GM19395 (cell line): ENCODE results near the gene P2RY14.

ENCODE experiments used
- ATAC-seq: cut with Tn5 transposase; IDR thresholded peaks from one replicate; pipeline ENCODE4 v1.9.1; 2021; ENCODE audit warnings: mild to moderate bottlenecking, moderate library complexity; ENCODE audit not compliant: unreplicated experiment

P2RY14 gene

DNA sequence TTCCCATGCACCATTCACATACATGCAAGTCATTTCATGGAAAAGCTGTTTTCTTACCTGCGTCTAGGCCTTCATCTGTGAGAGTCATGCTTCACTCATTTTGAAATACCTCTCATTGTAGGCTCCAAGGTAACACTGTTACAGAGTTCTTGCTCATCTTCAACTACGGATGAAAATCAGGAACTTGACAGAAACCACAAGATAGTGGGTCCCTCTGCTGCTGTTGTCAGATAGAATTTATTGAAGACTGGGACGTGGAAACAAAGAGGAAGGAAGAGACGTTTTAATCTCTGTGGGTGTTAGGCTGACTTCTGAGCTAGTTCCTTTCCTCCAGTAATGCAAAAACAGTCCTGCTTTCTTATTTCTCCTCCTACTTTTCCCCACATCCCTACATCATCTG lies at the start of gene P2RY14:
Gene P2RY14, minus strand, starts transcription at position 313 of the 400 bp plus-strand sequence. CDS start 64,226 bp downstream, outside the sequence.
- ATAC-seq: no peak

DNA sequence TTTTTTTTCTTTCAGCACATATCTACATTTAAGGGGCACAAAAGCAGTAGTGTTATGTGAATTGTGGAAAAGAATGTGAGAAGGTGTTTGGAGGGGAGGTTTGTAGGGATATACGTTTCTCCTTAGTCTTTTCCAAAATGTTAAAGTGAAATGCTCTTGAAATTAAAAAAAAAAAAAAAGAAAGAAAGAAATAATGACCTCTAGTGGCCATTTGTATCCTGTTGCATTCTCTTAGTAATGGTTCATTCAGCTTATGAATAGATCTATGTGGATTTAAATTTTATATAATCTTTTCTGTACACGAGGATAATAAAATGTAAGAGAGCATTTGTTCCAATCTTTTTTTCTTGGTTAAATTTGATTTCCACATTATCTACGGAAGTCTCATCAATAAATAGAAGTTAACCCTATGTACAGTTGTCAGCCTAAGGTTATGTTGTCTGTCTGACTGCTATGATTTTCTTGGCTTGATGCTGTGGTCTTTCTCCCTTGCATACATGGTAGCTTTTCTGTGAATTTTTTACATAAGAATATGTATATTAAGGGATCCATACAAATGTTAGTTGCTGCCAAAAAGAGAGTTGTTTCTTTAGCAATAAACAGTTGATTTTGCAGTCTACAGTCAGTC lies 49.3 kb upstream of the P2RY14 start:
- no peak for ATAC-seq

DNA sequence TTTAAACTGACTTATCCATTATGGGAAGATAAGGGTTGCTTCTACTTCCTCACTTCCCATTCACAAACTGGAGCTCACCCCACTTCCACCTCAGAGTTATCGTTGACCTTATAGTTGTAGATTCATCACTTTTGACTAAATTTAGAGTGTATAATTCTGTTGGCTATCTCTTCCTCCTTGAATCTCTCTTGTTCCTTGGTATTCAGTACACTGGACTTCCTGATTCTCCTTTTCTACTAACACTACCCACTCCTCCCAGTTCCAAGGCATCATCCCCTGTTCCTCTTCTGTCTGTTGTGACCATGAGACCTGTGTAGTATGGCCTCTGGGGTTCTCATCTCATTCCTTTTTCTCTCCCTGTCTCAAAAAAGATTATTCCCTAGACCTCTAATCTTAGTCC lies 44.2 kb upstream of the P2RY14 start:
- ATAC-seq: no peak

DNA sequence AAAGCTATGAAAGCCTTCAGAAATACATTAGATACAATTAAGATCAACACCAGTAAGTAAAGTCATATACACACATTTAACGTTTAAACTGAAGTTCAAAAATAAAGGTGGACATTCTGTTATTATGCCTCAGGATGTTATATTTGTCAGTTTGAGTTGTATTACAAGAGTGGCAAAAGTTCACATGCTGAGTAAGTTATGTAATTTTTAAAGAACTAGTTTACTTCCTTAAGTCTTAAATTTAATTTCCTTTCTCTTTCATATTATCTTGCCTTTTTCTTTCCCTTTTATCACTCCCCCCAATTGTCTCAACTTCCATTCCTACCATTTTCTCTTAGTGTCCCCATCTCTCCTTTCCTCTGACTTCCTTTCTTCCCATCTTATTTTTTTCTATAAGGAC lies 43.2 kb upstream of the P2RY14 start:
- no peak for ATAC-seq

DNA sequence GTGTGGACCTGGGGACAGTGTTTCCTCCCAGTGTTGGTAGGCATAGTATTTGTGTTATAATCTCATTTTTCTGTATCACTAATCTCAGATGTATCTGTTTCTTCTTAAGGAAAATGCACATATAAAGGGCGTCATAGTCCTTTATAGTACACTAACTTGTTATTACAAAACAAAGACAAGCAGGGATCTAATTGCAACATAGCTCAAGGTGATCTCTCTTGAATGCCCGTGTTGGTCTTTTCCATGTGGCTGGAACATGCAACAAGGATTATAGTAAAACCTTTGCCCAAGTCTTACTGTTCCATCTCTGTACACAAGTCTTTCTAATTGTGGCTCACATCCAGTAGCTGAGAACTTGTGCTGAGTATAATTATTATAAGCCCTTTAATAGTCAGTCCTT lies 41.8 kb upstream of the P2RY14 start:
- no peak for ATAC-seq

DNA sequence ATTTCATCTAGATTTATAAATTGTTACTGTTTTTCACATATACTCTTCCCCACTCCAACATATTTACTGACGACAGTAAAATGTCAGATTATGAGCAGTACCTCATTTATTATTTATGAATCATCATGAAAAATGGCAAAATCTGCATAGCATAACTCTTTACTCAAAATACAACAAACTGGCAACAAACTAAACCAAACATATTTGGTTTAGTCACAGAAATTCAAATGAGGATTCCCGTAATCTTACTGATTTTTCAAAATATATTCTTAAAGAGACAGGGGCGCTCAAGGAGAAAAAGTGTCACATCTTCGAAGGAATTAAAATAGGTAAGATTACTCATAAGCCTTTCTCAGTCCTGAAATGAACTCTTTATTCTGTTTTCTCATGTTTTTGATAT lies 41.3 kb upstream of the P2RY14 start:
- ATAC-seq: no peak

DNA sequence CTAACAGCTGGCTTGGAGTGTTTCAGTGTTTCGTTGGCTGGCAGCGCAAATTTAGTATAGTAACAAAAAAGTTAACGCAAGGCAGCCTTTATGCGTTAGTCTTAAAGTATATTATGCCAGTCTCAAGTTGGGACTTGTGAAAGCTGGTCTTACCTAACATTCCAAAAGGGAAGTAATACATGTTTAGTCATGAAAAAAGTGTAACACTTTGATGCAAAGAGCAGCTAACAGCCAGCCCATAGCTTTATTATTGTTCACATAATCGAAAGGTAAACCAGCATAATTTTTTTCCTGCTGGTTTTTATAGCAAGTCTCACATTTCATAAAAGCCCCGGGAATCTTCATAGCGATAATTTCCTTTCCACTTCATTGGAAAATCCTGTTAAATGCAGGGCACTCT lies 40.6 kb upstream of the P2RY14 start:
- ATAC-seq: no peak

DNA sequence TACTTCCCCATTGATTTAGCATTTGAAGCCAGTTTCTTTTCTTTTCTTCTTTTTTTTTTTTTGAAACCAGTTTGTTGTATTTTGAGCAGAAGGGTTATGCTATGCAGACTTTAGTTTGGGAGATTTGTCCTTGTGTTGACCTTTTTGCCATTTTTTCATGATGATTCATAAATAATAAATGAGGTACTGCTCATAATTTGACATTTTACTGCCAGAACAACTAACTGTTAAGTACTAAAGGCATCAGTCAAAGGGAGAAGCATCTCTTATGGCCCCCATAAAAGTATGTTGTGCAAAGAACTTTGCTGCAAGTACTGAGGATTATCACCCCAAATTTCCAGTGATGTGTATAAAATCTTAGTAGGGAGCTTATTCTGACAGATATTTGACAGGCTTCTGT lies 40.0 kb upstream of the P2RY14 start:
- ATAC-seq: no peak

DNA sequence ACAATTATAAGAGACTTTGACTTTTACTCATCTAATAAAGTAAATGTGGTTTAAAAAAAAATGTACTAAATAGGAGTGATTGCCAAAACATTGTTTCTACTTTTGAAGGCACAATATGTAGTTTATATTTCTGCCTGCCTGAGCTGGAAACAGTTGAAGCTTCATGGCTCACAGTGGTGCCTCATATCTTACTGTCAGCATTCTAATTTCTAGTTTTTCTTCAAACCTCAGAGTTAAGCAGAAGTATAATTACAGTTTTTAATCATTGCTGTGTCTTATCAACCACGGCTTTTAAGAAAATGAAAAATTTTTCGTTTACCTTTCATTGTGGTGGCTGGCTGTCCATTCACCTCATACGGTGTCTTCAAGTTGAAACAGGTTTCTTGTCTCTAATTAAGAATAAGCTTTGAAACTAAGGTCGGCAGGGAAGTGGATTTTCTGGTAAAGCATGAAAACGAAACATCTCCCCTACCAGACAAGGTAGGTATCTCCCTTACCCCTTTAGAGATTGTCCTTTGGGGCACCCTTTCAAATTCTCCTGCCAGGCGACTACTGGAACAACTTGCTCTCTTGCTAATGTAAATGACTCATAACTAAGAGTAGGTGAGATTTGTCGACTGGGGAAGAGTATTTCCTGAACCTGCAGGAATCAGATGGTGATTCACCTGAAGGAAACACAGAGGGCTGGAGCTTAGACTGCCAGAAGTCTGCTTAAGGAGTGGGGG lies 38.1 kb upstream of the P2RY14 start, which contains the start of gene GPR87:
Gene GPR87, minus strand, starts transcription at position 554 of the 725 bp plus-strand sequence. CDS start 16,720 bp downstream, outside the sequence.
- ATAC-seq: no peak

DNA sequence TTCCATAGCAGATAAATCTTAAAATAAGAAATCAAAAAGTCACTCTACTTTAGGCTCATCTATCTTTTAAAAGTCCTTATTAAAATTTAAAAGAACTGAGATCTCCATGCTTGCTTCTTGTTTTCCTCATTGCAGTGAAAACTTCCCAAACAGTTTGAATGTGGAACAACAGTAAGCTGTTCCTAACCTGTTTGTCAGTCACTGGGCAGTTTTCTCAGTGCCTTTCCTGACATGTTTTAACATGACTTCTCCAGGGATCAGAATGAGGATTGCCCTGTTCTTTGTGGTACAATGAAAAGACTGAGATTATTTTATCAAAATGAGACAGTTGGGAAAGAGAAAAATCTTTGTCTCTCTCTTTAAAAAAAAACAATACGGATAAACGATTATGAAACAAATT lies 37.5 kb upstream of the P2RY14 start:
- ATAC-seq: no peak

DNA sequence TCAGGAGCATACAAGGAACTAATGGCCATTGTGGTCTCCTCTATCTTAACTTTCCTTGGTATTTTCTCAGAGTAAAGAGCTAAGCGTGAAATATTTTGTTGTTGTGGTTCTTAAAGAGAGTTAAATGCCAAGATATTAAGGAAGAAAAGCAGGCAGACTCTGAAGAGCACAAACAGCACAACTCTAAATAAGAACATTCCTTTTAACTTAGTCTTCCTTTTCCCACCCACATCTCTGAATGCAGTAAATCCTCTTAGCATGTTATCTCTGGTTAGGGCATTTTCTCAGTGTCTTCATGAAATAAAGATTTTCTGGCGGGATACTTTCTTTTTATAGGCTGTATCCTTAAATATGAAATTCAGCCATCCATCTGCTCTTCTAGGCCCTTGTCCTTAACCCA lies 36.8 kb upstream of the P2RY14 start:
- no peak for ATAC-seq

DNA sequence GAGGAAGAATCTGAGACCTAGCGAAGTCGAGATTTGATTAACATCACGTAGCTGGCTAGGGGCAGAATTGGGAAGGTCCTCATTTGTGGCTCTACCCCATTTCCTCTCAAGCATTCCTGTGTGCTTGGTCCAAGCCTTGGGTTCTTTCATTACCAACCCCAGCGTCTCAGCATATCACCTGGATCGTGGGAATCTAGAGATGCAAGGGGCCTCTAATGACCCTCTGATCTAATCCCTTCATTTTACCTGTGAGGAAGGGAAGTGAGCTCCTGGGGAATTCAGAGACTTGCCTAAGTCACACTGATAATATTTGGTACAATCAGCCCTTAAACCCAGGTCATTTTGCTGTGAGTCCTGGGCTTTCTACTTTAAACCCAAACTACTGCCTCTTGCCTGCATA lies 36.3 kb upstream of the P2RY14 start:
- ATAC-seq: no peak

DNA sequence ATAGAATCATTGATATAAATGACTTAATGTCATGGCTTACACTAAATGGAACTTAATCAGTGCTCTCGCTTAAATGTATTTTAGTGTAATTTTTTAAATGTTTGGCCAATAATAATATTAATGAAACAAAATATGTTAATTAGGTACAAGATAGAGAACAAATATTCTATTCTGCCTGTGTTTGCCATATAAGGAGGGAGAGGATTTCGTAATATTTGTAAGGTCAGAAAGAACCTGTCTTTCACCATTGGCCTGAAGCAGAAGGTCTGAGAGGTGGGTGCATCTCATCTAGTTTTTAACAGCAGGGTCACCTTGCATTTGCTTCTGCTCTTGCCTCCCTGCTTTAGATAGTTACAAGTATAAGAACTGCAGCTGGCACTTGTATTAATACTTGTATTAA lies 35.8 kb upstream of the P2RY14 start:
- no peak for ATAC-seq

DNA sequence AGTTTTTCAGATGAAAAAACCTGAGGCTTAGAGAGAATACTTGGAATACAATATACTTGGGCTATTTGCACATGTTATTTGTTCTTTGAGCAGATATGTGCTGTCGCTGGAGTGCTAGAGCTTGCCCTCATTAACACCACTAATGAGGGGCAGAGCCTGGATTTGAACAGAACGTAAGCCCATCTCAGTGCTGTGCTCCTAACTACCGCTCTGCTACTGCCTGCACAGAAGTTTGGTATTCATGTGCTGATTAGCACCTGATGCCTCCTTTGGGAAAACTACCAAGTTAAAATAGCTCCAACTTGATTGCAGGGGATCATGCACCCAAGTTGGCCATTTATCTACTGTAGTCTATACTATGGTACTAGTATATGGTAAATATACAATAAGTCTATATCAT lies 34.6 kb upstream of the P2RY14 start:
- no peak for ATAC-seq

DNA sequence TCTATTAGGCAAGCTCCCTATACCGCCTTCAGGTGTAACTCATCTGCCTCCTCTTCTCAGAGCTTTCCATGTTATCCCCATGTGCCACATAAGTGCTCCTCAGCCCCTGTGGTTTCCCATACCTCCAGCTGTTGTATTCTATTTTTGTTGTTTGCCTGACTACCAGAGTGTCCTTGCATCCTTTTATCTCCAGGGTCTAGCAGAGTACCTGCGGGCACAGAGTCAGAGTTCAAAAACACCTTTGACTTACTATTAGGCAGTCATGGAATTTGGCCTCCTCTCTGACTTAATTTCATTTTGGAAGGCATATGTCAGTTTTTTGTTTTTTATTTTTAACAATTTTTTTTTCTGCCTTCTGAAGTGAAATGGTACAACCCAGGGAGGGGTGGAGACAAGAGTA lies 31.2 kb upstream of the P2RY14 start:
- no peak for ATAC-seq

DNA sequence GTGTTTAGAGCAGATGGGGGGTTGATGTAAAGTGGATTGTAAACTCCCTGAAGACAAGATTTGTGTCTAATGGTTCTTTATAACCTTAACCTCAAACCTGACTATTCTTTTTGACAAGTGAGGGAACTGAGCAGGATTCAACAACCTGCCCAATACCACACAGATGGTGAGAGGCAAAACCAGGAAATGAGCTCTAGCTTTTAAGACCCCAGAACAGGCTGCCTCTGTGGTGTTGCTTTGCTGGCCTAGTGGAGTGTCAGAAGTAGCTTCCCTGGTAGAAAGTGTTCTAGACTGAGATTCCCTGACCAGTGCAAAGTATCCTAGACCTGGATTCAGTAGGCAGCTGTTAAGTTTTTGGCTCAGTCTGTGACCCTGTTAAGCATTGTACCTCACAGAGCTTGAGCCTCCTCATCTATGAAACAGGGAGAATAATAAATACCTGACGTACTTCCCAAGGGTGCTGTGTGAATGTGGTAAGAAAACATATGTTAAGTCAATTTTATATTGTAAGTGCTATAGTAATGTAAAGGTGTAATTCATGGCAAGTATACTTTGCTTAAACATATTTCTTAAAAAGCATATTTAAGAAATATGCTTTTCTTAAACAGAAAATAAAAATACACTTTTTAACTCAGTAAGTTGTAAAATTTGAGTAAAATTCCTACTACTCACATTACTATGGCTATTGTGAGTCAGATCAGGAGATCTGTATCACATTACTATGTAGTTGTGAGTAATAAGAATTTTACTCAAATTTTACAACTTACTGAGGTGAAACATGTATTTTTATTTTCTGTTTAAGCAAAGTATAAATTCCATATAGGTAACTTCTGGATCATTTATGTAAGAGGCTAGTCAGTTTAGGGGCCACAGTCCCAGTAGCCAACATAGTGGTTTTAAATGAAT lies 29.5 kb upstream of the P2RY14 start:
- ATAC-seq: no peak

DNA sequence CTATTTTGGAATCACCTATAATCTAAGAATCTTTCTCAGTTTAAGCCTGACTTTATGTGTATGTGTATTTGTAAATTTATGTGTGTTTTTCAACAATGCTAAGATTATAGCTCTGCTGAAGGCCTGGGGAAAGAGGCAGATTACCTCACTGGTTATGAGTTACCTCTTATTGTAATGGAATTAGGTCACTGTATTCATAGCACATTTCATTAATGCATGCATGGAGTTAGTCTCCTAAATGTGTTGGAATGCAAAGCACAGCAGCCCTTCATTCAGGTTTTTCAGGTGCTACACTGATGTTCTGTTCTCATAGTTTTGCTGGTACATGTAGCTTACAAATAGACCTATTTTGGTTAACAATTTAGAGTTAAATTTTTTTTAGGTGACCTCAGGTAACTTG lies 28.8 kb upstream of the P2RY14 start:
- no peak for ATAC-seq

DNA sequence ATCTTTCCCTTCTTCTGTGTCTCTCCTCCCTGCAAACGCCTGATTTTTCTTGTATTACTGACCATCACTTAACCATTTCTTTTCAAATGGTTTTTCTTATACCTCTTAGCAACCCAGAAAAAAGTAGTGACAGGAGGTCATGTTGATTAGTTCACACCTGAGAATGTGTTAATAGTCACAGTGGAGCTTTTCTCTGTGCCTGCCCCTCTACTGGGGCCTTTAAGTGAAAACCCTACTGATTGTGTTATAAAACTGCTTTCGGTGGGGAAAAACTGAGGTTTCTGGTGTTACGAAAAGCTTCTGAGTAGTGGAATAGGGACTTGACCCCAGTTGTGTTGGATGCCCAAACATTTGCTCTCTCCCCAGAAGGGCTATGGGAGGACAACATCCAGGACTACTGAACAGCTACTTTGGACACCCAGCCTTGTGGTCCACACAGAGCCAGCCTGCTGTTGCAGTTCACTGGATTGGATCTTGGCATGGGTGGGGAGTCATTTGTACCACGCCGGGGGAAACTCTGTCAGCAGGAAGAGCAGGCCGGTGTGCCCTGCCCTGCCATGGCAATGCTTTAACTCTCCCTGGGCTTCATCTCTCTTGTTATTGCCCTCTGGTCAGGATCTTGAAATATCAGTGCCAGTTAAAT lies 27.9 kb upstream of the P2RY14 start:
- ATAC-seq: no peak

DNA sequence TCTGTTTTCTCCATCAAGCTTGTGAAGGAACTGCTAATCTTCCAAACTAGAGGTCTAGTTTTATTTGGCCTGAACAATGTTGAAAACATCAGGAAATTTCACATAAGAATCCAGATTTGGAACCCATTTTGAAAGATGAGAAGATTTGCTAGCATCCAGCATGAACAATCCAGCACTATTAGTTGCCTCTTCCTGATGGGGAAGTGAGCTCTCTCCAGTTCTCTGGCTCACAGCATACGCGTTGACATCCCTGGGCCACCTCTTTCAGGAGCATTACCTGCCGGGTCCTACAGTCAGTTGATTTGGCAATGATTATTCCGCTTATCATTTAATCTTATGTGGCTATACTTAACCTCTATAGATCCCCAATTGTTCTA lies 27.4 kb upstream of the P2RY14 start:
- no peak for ATAC-seq

DNA sequence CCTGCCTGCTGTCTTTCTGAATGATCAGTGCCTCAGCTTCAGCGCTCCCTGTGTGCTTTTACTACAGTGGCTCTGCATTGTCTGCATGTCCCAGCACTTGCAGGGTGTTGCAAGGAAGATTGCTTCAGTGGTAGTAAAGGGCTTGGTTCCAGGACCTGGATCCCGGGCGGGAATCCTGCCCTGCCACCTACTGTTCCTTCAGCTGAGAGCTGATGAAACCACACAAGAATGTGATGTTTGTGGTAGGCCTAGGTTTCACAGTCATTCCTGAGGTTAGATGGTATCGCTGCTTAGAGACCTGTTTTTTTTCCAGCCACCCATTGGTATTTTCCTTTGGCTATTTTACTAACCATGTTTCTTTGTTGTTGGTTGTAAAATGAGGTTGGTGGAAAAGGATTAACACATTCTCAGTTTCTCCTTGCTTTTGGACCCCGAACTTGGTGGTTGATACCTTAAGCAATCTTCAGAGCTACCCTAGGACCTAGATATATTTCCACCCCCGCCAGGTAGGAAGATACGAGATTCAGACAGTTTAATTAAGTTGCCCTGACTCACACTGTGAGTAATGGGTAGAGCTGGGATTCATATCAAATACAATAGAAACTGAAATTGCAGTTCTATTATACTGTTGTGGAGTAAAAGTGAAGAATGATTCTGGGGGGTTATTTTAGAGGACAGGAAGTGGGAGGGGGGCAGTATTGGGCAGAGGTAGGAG lies 26.9 kb upstream of the P2RY14 start:
- no peak for ATAC-seq

DNA sequence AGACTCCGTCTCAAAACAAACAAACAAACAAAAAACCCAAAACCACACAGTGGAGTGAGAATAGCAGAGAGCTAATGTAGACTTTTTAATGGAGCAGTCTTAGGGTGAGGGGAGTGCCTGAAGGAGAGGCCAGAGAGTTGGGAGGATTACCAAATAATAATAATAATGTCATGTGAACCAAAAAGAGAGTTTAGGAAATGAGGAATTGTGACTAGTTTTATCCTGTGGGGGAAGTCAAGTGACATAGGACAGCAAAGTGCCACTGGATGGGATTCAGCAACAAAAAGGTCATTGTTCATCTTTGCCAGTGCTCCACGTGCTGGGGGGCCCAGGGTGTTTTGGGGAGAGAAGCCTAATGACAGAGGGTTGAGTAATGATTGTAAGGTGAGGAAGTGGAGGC lies 25.4 kb upstream of the P2RY14 start:
- no peak for ATAC-seq
